ENCODE data around the gene TANC1.
"Not testable (repeated sequence)": the region's sequence is repeated elsewhere in the genome, so short reads cannot be mapped to it uniquely, and the experiment has no call there.

Gene TANC1

DNA sequence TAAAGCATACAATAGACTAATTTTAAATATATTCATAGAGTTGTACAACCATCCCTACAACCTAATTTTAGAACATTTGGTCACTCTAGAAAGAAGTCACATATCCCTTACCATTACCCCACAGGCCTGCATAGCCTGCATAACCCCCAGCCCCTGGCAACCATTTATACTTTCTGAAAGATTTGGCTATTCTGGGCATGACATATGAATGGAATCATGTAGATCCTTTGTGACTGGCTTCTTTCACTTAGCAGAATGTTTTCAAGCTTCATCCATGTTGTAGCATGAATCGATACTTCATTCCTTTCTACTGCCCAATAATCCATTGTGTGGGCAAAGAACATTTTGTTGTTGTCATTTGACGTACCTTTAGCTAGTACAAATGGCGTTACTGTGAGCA, 166.5 kb downstream of the TANC1 start:
- no peak for DNase-seq (ENCODE audit: low read depth in 3 of 3, low spot score in 1 of 3)

- no peak for DNase-seq (ENCODE audit: low read depth in 3 of 3, low spot score in 1 of 3)
These were observed 168.0 kb downstream of the TANC1 start for GRCh38 chr2:159136391-159136790.

GRCh38 chr2:159137511-159138241, 169.2 kb downstream of the TANC1 start:
- no peak for DNase-seq (ENCODE audit: low read depth in 3 of 3, low spot score in 1 of 3)

DNA sequence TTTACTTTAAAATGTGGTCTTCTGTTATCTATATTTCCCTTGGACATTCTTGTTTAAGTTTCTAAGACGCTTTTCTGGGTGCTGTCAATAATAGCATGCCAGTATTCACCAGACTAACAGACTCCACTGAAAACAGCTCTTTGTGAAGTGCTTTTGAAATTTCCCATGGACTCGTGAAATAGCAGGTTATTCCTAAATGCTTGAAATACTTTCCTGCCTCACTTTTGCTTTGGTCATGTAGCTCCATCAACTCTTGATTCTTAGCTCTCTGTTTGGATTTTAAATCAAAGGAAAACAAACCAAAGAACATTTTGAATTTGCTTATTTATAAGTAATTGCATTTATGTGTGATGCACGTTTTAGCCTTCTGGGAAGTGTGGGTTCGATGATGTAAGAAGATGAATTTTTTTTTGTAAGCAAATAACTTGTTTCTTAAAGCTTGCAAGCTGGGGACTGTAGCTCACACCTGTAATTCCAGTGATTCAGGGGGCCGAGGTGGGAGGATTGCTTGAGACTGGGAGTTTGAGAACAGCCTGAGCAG, 170.3 kb downstream of the TANC1 start:
- DNase-seq (ENCODE audit: low read depth in 3 of 3, low spot score in 1 of 3) = no peak

DNA sequence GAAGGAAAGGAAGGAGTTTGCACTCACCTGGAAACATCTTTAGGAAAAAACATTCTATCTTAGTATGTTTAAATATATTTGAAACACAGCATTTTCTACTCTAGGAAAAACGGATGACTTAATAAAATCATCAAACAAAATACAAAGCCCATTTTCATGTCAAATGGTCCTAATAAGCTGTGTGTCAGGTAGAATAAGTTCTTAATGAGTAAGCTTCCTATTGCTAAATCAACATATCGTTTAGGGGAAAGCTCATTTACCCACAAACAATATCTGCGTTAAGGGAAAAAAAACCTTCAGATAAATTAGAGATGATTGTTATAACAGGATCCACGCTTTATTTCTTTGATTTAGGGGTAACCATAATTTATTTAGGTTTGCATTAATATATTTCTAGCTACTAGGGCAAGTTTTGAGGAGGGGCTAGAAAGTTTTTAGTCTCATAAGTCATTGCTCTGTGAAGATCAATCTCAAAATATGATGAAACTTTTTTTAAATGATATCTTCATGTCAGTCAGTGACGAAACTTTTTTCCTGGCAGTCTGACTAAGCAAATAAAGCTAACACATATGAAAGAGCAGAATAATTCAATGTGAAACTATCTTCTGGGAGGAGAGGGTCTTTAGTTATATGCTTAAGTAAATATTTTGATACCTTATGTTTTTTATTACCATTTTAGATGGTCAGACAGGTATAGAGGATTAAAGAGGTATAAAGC, 170.9 kb downstream of the TANC1 start:
- DNase-seq (ENCODE audit: low read depth in 3 of 3, low spot score in 1 of 3) = no peak

GRCh38 chr2:159140070-159140769, 171.8 kb downstream of the TANC1 start:
- no peak for DNase-seq (ENCODE audit: low read depth in 3 of 3, low spot score in 1 of 3)

- DNase-seq (ENCODE audit: low read depth in 3 of 3, low spot score in 1 of 3) = not testable (repeated sequence)
These were observed 172.4 kb downstream of the TANC1 start for GRCh38 chr2:159140821-159141220.

- no peak for DNase-seq (ENCODE audit: low read depth in 3 of 3, low spot score in 1 of 3)
These were observed 176.6 kb downstream of the TANC1 start for GRCh38 chr2:159144776-159145614.

- DNase-seq (ENCODE audit: low read depth in 3 of 3, low spot score in 1 of 3) = no peak
These were observed 177.4 kb downstream of the TANC1 start for GRCh38 chr2:159145745-159146354.

GRCh38 chr2:159146996-159147666, 178.7 kb downstream of the TANC1 start:
- no peak for DNase-seq (ENCODE audit: low read depth in 3 of 3, low spot score in 1 of 3)

DNA sequence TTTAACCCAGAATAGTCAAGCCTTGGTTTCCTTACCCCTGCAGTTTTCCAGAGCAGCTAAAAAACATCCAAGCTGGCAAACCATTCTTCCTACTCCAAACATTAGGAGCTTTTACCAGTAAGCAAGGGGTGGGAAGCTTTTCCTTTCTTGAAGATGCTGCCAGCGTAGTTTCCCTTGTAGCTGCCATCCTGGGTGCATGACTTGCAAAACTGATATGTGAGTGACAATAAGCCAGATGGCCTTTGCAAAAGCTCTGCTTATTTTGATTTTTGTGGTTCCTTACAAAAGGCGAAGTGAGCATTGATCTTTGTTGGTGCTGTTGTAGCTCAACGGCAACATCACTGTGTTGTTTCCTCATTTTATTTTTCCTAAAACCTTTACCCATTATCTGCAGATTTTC, 179.2 kb downstream of the TANC1 start:
- no peak for DNase-seq (ENCODE audit: low read depth in 3 of 3, low spot score in 1 of 3)

GRCh38 chr2:159148901-159149300, 180.5 kb downstream of the TANC1 start:
- no peak for DNase-seq (ENCODE audit: low read depth in 3 of 3, low spot score in 1 of 3)

DNA sequence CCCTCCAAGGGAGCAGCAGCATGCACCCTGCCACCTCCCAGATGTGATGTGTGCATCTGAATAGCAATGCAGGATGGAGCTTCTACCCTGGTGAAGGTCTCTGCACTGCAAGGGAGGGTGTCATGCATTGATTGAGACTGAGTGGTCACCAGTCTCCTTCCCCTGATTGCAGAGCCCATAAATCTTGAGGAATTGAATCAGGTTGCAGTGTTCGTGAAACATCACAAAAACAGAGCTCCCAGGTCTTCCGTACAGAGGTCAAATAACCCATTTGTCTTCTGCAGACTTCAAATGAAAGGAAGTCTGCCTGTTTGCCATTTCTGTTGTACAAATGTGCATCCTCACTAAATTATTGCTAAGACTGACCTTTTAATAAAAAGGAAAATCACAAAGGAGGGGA, 181.3 kb downstream of the TANC1 start:
- DNase-seq (ENCODE audit: low read depth in 3 of 3, low spot score in 1 of 3) = no peak

DNA sequence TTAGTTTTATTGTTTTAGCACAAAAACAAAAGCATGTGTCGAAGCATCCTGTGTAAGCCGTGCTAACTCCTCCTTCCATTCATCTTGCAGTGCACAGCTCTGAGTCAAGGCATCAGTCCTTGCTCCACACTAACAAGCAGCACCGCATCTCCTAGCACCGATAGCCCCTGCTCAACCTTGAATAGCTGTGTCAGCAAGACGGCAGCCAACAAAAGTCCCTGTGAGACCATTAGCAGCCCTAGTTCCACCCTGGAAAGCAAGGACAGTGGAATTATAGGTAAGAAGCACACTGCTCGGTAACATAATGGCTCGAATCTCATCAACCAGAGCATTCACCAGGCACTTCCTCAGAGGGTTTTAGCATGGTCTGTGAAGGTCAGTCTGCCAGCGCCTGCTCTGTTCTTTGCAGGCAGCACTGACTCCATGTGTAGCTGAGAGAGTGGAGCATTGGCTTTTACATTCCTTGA, 181.9 kb downstream of the TANC1 start:
- no peak for DNase-seq (ENCODE audit: low read depth in 3 of 3, low spot score in 1 of 3)

- no peak for DNase-seq (ENCODE audit: low read depth in 3 of 3, low spot score in 1 of 3)
These were observed 183.0 kb downstream of the TANC1 start for GRCh38 chr2:159151198-159152127.

- no peak for DNase-seq (ENCODE audit: low read depth in 3 of 3, low spot score in 1 of 3)
These were observed 183.8 kb downstream of the TANC1 start for GRCh38 chr2:159152128-159152778.

- no peak for DNase-seq (ENCODE audit: low read depth in 3 of 3, low spot score in 1 of 3)
These were observed 184.6 kb downstream of the TANC1 start for GRCh38 chr2:159153063-159153462.

GRCh38 chr2:159153463-159153862, 185.0 kb downstream of the TANC1 start:
- DNase-seq (ENCODE audit: low read depth in 3 of 3, low spot score in 1 of 3) = no peak
